NCI-H748 treated with DMSO at 0.1 percent for 48 hours (cell line): ENCODE results near the gene SGPL1.
A peak's percentile ranks its signal among the peaks of the same experiment; 100 is the strongest.

Experiments used
- DNase-seq: peaks from one replicate; lab custom pipeline; 2025; lab: John Stamatoyannopoulos, UW

Gene SGPL1

DNA sequence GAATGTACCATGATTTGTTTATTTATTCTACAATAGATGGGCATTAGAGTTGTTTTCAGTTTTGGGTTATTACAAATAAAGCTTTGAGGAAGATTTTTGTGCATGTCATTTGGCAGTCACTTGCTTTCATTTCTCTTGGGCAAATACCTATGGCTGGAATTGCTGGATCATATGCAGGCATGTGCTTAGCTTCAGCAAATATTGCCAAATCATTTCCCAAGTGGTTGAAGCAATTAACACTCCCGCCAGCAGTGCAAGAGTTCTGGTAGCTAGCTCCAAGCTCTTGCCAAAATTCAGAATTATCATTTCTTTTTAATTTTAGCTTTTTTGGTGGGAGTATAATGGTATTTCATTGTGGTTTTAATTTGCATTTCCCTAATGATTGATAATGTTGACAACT is 105.5 kb downstream of the SGPL1 start:
- no peak for DNase-seq

GRCh38 chr10:70923696-70924095 is 107.9 kb downstream of the SGPL1 start:
- no peak for DNase-seq

- DNase-seq, result peak; percentile 3
Measured at GRCh38 chr10:70925377-70926225, 109.9 kb downstream of the SGPL1 start.

DNA sequence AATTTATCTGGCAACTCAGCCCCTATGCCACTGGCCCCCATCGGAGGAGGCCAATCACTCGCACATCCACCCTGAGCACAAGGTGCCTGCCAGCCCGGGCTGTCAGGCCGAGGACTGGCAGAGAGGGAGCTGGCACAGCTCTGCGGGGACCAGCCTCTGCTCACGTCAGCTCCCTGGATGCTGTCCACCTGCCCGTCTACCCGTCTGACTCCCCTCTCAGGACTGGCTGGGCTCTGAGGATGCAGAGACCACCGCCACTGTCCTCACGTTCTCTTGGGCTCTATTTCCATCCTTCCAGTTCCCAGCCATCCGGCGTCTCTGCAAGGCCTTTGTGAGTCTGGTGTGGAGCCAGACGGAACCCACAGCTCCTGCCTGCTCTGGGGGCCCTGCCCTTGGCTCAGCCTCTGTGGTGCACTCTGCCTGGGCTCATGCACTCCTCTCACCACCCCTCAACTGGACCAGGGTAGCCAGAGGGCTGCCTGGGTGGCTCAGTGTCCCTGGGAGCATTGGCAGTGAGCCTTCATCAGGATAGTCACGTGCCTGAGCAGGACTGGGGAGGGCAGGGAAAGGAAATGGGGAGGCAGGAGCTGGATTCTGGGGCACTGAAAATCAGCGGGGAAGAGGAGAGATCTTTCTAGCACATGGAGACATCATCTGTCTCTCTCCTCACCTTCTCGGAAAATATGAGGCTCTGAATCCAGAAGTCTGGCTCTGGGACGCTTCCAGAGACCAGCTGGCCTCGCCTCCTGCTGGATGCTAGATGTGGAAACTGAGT is 110.7 kb downstream of the SGPL1 start:
- DNase-seq, result no peak

GRCh38 chr10:70927189-70927943 is 111.6 kb downstream of the SGPL1 start:
- DNase-seq, result no peak

DNA sequence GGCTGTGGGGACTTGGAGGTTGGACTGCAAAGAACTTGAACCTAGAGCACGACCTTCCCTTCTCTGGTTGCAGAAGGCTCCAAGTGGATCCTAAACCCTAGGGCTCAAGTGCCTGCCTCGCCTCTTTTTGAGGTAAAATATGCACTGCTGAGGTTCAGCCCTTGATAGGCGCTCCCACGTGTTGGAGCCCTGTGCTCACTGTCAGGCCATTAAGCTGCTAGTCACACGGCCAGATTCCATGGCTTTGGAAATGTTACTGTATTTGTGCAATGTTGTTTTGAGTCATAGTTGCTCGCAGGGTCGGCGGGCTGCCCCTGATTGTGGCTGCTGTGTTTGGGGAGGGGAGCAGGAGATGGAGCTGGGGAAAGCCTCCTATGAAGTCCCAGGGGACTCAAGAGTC is 112.4 kb downstream of the SGPL1 start:
- no peak for DNase-seq

- DNase-seq, result no peak
Measured at GRCh38 chr10:70930263-70931000, 114.7 kb downstream of the SGPL1 start.
